Effector memory CD8-positive, alpha-beta T cell (primary cell): ENCODE data around the gene NUP210L.

ENCODE experiments used
- ATAC-seq: fragments of 150-1000 bp; cut with Tn5 transposase; replicated peaks from 2 replicates; pipeline ENCODE4 v1.10.0; 2021; ENCODE audit warnings: mild to moderate bottlenecking, moderate library complexity
- DNase-seq, 3 experiments: peaks; one replicate each; pipeline ENCODE4 v3.0.0; 2021
- H3K27ac Mint-ChIP-seq, 2 donors: one replicate each; pipeline ENCODE4 v1.8.0; 2022; ENCODE audit warnings: mild to moderate bottlenecking in 2 of 2, mixed read lengths in 2 of 2, moderate library complexity in 2 of 2
- H3K27me3 Mint-ChIP-seq, 2 donors: one replicate each; pipeline ENCODE4 v1.8.0; 2022; ENCODE audit warnings: mixed read lengths in 2 of 2
- H3K36me3 Mint-ChIP-seq: one replicate; pipeline ENCODE4 v1.8.0; 2022; ENCODE audit warnings: mild to moderate bottlenecking, moderate library complexity, mixed read lengths; ENCODE audit not compliant: insufficient read depth
- H3K4me1 Mint-ChIP-seq, 2 donors: one replicate each; pipeline ENCODE4 v1.8.0; 2022; ENCODE audit warnings: low read depth in 2 of 2, mixed read lengths in 2 of 2
- H3K4me3 Mint-ChIP-seq, 2 donors: one replicate each; pipeline ENCODE4 v1.8.0; 2022; ENCODE audit warnings: mild to moderate bottlenecking in 2 of 2, mixed read lengths in 2 of 2, moderate library complexity in 2 of 2
- H3K9me3 Mint-ChIP-seq, 2 donors: one replicate each; pipeline ENCODE4 v1.8.0; 2022; ENCODE audit warnings: mixed read lengths in 2 of 2

Gene NUP210L

DNA sequence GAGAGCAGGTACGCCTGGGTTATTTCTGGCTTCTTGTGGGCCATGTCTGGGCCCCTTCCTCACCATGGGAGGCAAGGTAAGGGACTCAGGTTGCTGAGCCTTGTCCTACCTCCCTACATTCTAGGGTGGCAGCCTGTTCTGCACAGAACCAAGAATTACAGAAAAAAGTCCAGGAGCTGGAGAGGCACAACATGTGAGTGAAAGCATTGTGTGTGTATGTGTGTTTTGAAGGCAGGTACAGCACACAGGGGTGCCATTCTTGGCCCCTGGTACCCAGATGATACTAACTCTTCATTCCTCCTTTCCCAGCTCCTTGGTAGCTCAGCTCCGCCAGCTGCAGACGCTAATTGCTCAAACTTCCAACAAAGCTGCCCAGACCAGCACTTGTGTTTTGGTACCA lies 181.8 kb downstream of the NUP210L start:
- DNase-seq (no peak), ATAC-seq (no peak)
- Mint-ChIP-seq H3K4me1 (peaks cover 24% of the 10 kb centered on the region in 2 donors), H3K4me3 (no peak overlapping the region), H3K36me3 (peaks cover 35% of the 10 kb centered on the region), H3K27me3 (no peaks in the 10 kb centered on the region), H3K27ac (peak overlapping the region in 1 of 2 donors; percentile 46), H3K9me3 (no peaks in the 10 kb centered on the region)

DNA sequence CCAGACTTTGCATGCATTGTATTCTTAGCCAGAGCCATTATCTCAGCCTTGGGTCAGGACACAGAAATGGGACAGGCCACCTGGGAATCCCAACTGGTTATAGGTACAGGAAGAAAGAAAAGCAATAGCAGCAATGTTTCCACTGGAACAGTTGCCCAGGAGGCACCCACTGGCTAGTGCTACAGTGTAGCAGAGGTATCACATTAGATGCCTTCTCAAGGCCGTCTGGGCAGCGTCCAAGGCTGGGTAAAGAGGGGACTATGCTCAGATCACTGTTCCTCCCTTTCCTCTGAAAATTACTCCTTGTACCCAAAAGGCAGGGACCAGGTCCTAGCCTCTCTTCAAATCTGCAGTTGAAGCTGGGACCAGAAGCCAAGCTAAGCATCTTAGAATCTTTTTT lies 184.5 kb downstream of the NUP210L start:
- H3K27me3 Mint-ChIP-seq: no peaks in the 10 kb centered on the region
- peaks cover 25% of the 10 kb centered on the region for H3K36me3 Mint-ChIP-seq
- ATAC-seq (no peak), DNase-seq (no peak)
- H3K4me3 Mint-ChIP-seq: no peak overlapping the region
- H3K9me3 Mint-ChIP-seq: no peaks in the 10 kb centered on the region
- no peak overlapping the region for H3K27ac Mint-ChIP-seq
- H3K4me1 Mint-ChIP-seq: peaks cover 24 to 25% of the 10 kb centered on the region in 2 donors

DNA sequence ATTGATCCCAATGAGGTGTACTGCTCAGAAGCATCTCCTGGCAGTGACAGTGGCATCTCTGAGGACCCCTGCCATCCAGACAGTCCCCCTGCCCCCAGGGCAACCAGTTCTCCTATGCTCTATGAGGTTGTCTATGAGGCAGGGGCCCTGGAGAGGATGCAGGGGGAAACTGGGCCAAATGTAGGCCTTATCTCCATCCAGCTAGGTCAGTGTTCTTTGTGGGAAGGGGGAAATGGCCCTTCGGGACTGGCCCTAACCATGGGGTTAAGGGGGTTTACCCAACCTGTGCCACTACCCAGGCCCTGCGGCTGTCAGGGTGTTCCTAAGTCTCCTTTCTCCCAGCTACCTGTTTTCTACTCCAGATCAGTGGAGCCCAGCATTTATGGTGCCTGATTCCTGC lies 185.9 kb downstream of the NUP210L start:
- peaks cover 11% of the 10 kb centered on the region for H3K36me3 Mint-ChIP-seq
- peak overlapping the region in 1 of 2 donors; percentile 98 for H3K27ac Mint-ChIP-seq
- ATAC-seq (no peak), DNase-seq (no peak)
- H3K9me3 Mint-ChIP-seq: no peaks in the 10 kb centered on the region
- peaks cover 26 to 30% of the 10 kb centered on the region in 2 donors for H3K4me1 Mint-ChIP-seq
- no peaks in the 10 kb centered on the region for H3K27me3 Mint-ChIP-seq
- peak overlapping the region in 1 of 2 donors; percentile 9 for H3K4me3 Mint-ChIP-seq

DNA sequence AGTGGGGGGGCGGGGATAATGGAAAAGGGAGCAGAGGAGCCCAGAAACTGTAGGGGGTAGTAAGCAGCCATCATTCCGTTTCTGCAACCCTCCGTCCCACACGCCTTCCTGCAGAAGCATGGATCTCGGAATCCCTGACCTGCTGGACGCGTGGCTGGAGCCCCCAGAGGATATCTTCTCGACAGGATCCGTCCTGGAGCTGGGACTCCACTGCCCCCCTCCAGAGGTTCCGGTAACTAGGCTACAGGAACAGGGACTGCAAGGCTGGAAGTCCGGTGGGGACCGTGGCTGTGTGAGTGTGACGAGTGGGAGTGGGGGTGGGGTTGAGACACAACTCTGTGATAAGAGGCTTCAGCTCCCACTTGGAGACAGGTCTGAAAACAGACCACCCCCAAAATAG lies 186.5 kb downstream of the NUP210L start:
- Mint-ChIP-seq H3K36me3 (peaks cover 8% of the 10 kb centered on the region), H3K27me3 (no peaks in the 10 kb centered on the region), H3K4me1 (peaks cover 31 to 34% of the 10 kb centered on the region in 2 donors), H3K27ac (peak overlapping the region in 1 of 2 donors; percentile 98), H3K9me3 (no peaks in the 10 kb centered on the region), H3K4me3 (peak overlapping the region; percentile 96 to 99)
- ATAC-seq (no peak), DNase-seq (no peak)

DNA sequence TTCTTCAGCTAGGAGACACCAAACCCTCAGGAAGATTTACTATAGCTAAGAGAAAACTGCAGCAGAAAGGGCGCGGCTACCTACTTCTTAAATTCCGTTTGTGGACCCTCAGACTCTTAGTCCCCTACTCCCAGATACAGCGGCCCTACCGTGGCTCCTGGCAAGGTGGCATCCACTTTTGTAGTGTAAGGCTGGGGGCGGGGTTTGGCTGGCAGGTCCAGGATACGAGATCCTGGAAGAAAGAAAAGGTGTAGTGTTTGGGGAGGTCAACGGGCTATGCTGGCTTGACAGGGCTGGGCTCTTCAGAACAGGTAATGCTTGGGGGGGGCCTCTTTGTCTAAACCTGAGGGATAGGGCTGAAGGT lies 186.9 kb downstream of the NUP210L start:
- ATAC-seq (no peak), DNase-seq (no peak)
- Mint-ChIP-seq H3K27me3 (no peaks in the 10 kb centered on the region), H3K4me3 (peak overlapping the region; percentile 96 to 99), H3K36me3 (peaks cover 8% of the 10 kb centered on the region), H3K27ac (peak overlapping the region; percentile 92 to 98), H3K4me1 (peaks cover 31 to 34% of the 10 kb centered on the region in 2 donors), H3K9me3 (no peaks in the 10 kb centered on the region)

DNA sequence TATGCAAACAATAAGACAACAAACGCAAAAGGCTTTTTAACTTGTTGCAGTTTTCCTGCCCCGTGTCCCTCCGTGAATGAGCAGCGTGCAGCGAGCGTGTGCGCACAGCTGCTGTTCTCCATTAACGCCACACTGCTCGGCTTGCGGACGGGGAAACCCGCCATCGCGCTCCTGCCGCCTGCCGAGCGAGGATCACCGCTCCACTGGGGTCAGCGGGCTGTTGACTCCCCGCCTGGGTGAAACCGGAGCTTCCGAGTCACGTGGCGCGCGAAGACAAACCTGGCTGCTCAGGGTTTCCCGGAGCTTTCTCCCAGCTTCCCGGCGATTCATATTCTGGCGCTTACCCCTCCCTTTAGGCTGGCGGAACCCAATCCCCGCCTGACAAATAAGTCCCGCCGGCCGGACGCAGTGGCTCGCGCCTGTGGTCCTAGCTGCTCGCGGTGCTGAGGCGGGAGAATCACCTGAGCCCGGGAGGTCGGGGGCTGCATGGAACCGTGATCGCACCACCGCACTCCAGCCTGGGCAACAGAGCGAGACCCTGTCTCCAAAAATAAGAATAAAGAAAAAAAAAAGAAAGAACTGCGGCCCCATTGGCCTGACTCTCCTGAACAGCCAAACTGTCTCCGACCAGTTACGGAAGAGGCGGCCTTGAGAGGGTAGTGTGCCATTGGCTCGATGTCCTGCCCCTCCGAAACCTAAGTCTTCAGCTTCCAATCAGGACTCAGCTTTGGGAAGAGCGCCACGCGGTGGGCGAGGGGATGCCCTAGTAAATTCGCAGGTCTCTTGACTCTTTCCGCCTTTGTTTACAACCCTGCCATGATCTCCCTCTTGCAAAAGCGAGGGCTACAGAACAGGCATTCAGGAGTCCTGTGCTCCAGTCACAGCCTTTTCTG lies 187.5 kb downstream of the NUP210L start, which contains the start of gene CREB3L4:
Gene CREB3L4, plus strand, starts transcription at position 796 of the 893 bp plus-strand sequence. CDS start 624 bp downstream, outside the sequence.
- H3K4me1 Mint-ChIP-seq: peaks cover 37 to 40% of the 10 kb centered on the region in 2 donors
- DNase-seq (peak; percentile 71 to 77 (median 74)), ATAC-seq (peak; percentile 87)
- H3K36me3 Mint-ChIP-seq: peaks cover 8% of the 10 kb centered on the region
- H3K9me3 Mint-ChIP-seq: no peaks in the 10 kb centered on the region
- no peaks in the 10 kb centered on the region for H3K27me3 Mint-ChIP-seq
- peak within 1 kb of the TSS; percentile 92 to 98 for H3K27ac Mint-ChIP-seq
- H3K4me3 Mint-ChIP-seq: peak within 1 kb of the TSS; percentile 96 to 99

DNA sequence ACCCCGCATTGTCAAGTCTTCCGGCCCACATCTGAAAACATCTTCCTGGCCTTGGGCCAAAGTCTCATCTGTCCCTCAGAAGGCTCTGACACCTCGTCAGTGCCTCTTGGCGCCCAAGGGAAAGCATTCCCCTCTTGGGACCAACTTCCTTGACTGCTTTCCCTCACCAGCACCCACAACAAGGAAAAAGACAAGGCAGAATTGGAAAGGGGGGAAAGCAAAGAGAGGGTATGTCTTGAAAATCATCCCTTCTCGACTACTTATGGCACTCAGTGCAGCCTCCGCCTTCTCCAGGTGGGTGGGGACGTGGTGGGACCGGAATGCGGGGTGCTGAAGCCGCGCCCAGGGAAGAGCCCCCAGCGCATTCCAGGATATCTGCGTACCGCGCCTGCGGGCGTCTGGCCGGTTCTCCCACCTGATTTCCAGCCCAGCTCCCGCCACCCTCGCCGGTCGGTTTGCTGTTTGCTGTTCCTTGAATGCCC lies 191.0 kb downstream of the NUP210L start:
- no peak for DNase-seq
- H3K4me3 Mint-ChIP-seq: peak overlapping the region; percentile 77 to 86
- no peak for ATAC-seq
- H3K27ac Mint-ChIP-seq: peak overlapping the region; percentile 87 to 88
- no peaks in the 10 kb centered on the region for H3K9me3 Mint-ChIP-seq
- H3K4me1 Mint-ChIP-seq: peaks cover 38 to 43% of the 10 kb centered on the region in 2 donors
- H3K36me3 Mint-ChIP-seq: peaks cover 8% of the 10 kb centered on the region
- no peaks in the 10 kb centered on the region for H3K27me3 Mint-ChIP-seq

DNA sequence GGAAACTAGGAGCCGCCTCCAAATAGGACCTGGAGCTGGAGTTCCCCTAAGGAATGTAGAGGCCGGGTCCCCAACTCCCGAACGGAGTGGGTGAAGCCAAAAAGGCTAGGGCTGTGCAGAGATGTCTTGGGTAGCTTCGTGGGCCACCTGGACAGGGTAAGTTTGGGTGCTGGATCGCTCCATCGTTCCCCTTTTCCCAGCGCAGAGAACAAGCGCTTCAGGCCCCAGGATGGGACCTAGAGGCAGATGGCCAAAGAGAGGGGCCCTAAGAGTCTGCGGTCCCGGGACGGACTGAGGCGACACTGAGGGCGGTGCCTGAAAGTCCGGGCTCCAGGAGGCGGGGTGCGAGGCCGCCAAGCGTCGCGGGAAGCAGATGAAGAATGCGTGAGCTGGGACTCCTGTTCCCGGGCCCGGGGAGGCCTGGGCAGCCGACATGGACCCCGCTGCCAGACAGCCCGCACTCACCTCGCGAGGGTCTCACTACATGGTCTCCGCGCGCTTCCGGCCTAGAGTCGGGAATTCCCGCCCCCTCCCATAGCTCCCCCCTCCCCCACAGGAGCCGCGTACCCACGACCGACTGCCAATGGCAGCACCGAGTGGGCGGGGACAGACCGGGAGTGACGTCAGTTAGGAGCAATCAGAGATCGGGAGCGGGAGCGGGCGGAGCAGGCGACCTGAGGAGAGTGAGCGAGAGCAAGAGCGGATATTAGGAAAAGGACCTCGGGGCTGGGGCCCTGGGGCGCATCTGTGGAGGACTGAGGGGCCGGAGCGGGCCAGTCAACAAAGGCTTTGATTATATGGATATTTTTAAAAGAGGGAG lies 191.6 kb downstream of the NUP210L start, which contains the start of gene SLC39A1:
Gene SLC39A1, minus strand, starts transcription at position 508 of the 820 bp plus-strand sequence. CDS start 822 bp downstream, outside the sequence.
- peak; percentile 42 for ATAC-seq
- Mint-ChIP-seq H3K4me3 (peak within 1 kb of the TSS; percentile 77 to 86), H3K27me3 (no peaks in the 10 kb centered on the region), H3K27ac (peak within 1 kb of the TSS; percentile 87 to 88), H3K4me1 (peaks cover 42 to 48% of the 10 kb centered on the region in 2 donors), H3K9me3 (no peaks in the 10 kb centered on the region), H3K36me3 (peaks cover 12% of the 10 kb centered on the region)
- DNase-seq: peak; percentile 85 to 93 (median 91)

DNA sequence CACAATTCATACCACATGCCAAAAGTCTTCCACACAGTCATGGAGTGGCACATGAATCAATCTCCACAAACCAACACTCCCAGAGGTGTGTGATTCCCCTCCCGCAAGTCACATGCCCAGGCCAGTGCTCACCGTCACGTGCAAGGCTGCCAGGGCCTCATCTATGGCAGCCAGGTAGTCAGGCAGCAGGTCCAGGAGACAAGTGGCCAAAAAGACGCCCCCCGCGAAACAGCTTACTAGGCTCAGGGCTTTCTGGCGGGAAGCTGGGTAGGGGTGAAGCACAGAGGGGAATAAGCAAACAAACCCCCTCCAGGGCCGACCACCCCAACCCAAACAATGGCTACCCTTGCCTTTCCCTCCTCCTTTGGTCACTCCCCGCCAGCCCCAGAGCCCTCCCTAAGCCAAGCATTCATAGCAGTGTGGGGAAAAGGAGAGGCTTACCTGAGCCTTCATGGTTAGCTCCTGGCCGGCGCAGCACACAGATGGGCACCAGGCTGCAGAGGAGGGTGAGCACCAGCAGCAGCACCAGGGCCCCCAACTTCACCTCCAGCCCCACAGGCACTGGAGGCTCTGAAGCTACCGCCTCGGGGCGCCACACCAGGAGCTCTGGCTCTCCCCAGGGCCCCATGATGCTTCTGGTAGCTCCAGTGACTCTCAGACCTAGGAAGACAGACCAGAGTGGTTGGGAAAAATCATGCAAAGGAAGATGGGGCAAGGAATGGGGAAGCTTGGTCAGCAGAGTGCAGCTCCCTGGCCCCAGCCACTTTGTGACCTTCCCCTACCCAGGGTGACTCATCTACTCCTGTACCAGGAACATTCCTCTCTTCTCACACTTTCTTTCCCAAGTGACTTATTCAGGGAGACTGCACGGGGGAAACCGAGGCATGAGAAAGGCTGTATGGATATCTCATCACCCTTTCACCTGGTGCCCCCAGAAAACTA lies 192.5 kb downstream of the NUP210L start:
- peak overlapping the region; percentile 77 to 86 for H3K4me3 Mint-ChIP-seq
- DNase-seq: no peak
- peaks cover 13% of the 10 kb centered on the region for H3K36me3 Mint-ChIP-seq
- H3K27ac Mint-ChIP-seq: peak overlapping the region; percentile 87 to 88
- H3K9me3 Mint-ChIP-seq: no peaks in the 10 kb centered on the region
- no peak for ATAC-seq
- H3K27me3 Mint-ChIP-seq: no peaks in the 10 kb centered on the region
- H3K4me1 Mint-ChIP-seq: peaks cover 36 to 41% of the 10 kb centered on the region in 2 donors

DNA sequence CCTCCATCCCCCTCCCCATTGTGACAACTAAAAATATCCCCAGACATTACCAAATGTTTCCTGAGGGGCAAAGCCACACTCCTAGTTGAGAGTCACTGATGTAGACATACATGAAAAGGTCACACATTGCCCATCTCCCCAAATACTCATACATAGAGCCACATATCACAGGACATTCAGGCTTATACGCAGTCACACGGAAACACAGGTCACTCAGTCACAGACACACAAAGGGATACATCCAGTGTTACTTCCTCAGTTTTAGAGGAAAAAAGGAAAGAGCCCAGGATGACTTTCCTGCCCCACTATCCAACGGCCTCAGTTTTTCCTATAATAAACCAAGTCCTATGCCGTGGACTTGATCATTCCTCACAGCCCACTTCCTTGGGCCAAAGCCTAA lies 193.5 kb downstream of the NUP210L start:
- no peaks in the 10 kb centered on the region for H3K27me3 Mint-ChIP-seq
- ATAC-seq (no peak), DNase-seq (no peak)
- H3K27ac Mint-ChIP-seq: peak overlapping the region in 1 of 2 donors; percentile 88
- peaks cover 9% of the 10 kb centered on the region for H3K36me3 Mint-ChIP-seq
- H3K4me3 Mint-ChIP-seq: no peak overlapping the region
- peaks cover 38 to 44% of the 10 kb centered on the region in 2 donors for H3K4me1 Mint-ChIP-seq
- no peaks in the 10 kb centered on the region for H3K9me3 Mint-ChIP-seq

DNA sequence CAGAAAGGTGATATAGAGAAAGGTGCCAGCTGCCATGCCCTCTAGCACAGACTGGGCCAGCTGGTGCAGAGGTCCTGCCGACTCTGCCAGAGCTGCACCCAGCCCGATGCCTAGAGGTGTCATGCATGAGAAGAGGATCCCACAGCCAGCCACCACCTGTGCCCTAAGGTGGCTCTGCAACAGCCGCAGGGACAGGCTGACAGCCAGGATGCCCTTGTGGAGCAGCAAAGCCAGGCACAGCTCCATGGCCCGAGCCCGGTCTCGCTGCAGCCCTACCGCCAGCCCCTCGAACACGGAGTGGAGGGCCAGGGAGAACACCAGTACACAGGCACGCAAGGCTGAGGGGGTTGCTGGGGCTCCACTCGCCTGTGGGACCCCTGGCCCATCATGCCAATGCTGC lies 194.7 kb downstream of the NUP210L start:
- H3K27ac Mint-ChIP-seq: no peak overlapping the region
- no peak for ATAC-seq
- peaks cover 40 to 46% of the 10 kb centered on the region in 2 donors for H3K4me1 Mint-ChIP-seq
- no peaks in the 10 kb centered on the region for H3K9me3 Mint-ChIP-seq
- peaks cover 9% of the 10 kb centered on the region for H3K36me3 Mint-ChIP-seq
- no peaks in the 10 kb centered on the region for H3K27me3 Mint-ChIP-seq
- no peak overlapping the region for H3K4me3 Mint-ChIP-seq
- DNase-seq: no peak

DNA sequence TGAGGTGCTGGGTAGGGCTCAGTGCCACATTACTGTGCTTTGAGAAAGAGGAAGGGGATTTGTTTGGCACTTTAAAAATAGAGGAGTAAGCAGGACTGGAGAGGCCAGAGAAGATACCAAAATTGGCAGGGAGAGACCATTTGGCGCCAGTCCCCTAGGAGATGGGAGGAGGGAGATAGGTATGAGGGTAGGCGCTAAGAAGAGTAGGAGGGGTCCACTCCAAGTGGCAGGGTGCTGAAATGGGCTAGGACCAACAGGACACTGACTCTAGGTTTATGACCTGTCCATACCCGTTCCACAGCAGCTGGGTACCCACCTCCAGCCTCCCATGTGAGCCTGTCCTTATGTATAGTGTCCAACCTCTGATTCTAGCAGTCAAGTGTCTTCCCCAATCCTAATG lies 195.4 kb downstream of the NUP210L start:
- Mint-ChIP-seq H3K9me3 (no peaks in the 10 kb centered on the region), H3K36me3 (peaks cover 9% of the 10 kb centered on the region), H3K27ac (peak overlapping the region in 1 of 2 donors; percentile 83), H3K27me3 (no peaks in the 10 kb centered on the region), H3K4me3 (no peak overlapping the region), H3K4me1 (peaks cover 42 to 45% of the 10 kb centered on the region in 2 donors)
- DNase-seq (no peak), ATAC-seq (no peak)
